SKM-1 treated with dmso at 0.1 percent for 144 hours (cell line): Measurements from ENCODE around the gene PHF24.
"Not testable (repeated sequence)": the region's sequence is repeated elsewhere in the genome, so short reads cannot be mapped to it uniquely, and the experiment has no call there.

ENCODE experiments used
- DNase-seq: peaks from one replicate; lab custom pipeline; 2025; ENCODE audit not compliant: unreplicated experiment; lab: John Stamatoyannopoulos, UW

Gene PHF24

DNA sequence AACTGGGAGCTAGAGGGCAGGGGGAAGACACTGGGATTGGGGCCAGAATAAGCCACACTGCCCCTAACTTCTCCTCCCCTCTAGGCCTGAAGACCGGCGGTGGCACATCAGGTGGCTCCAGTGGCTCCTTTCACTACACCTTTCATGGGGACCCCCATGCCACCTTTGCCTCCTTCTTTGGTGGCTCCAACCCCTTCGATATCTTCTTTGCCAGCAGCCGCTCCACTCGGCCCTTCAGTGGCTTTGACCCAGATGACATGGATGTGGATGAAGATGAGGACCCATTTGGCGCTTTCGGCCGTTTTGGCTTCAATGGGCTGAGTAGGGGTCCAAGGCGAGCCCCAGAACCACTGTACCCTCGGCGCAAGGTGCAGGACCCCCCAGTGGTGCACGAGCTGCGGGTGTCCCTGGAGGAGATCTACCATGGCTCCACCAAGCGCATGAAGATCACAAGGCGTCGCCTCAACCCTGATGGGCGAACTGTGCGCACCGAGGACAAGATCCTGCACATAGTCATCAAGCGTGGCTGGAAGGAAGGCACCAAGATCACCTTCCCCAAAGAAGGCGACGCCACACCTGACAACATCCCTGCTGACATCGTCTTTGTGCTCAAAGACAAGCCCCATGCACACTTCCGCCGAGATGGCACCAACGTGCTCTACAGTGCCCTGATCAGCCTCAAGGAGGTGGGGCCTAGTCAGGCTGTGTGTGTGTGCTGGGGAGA lies 38.3 kb downstream of the PHF24 start:
- DNase-seq: no peak

DNA sequence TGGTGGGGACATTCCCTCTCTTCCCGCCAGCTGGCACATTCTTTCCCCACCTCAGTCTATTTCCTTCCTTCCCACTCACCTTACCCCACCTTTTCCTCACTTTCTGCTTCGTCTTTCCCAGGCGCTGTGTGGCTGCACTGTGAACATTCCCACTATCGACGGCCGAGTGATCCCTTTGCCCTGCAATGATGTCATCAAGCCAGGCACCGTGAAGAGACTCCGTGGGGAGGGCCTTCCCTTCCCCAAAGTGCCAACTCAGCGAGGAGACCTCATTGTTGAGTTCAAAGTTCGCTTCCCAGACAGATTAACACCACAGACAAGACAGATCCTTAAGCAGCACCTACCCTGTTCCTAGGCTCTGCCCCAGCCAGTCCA lies 38.8 kb downstream of the PHF24 start:
- no peak for DNase-seq

DNA sequence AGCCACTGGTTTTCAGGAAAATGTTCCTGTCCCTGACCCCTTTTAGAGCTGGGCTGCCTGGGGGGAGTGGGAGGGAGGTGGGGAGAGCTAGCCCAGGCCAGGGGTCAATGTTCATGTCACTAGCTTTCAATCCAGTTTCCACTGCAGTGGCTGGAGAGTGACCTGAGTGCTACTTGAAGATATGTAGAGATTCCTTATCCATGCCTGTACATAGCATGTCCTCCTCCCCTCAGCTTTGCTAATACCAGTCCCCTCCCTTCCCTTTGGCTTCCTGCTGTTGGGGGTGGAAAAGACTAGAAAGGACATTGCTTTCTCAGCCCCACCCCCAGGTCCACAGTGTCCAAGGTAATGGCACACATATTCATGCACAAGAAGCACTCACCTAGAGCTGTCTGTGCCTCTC lies 39.3 kb downstream of the PHF24 start:
- DNase-seq: no peak

DNA sequence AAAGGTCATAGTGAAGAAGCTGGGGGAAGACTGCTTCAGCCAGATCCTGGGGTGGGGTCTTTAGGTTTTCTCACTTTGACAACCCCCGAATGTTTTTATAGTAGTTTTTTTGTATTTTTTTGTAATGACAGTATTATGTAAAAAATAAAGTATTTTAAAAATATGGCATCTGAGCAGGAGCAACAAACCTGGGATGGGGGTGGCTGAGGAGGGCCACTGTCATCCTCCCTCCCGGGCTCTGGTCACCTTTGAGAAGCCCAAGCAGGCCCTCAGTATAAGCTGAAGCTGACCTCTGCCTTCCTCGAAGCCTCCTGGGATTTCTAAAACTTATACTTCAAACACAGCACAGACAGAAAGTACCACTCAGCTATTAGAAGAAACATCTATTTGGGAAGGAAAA lies 40.2 kb downstream of the PHF24 start:
- DNase-seq: no peak

DNA sequence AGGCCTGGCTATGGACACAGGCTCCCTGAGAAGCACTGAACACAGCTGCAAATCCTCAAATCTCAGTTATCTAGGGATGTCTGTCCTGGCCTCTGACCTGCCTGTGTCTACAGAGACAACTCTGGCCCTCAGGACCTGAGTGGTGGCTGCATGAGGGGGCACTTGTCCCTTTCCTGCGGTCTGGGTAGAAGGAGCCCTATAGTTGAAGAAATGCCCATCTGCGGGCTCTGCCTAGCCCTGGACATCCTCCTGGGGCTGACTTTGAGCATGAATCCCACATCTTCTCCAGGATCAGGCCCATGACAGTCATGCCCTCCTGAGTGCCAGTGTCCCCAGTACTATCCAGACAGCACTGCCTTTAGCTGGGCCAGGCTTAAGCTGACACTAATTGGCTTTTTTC lies 41.5 kb downstream of the PHF24 start:
- no peak for DNase-seq

DNA sequence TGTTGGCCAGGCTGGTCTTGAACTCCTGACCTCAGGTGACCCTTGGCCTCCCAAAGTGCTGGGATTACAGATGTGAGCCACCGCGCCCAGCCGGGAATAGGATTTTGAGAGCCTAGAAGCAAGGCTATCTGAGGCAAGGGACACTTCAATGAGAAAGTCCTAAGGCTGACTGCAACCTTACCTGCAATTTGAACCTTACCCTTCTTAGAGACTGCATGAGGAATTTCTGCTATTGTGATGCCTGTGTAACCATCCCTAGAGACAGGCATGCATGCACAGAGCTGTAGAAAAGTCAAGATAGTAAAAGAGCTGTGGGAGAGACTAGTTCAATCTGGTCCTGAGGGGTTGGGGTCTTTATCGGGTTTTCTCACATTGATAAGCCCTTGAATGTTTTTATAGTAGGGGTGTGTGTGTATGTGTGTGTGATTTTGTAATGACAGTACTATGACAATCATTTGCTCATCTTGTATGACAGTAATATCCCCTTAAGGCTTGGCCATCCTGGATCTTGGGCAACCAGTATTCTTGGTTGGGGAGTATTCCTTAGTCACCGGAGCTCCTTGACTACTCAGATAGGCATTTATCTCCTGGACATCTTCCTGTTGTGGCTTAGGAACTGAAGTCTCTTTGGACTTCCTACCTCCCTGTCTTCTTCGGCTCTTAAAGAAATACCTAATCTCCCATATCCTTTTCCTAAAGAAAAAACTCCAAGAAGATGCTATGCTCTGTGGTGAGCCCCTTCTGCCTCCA lies 42.6 kb downstream of the PHF24 start:
- DNase-seq: no peak

DNA sequence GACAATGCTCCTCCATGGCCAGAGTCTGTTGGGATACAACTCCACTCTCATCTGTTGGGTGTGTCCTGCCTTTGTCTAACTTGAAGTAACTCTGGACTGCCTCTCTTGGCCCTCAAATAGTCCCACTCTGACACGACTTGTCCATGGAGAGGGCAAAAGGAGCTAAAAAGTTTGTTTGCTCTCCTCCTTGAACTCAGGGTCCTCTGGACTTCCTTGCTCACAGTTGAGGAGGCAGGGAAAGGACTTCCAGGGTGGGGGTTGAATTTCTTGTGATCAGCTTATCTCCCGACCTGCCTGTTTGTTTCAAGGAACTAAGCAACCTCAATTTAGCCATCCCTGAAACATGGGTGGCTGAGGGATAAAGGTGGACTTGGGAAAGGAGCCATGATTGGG lies 43.2 kb downstream of the PHF24 start:
- no peak for DNase-seq

DNA sequence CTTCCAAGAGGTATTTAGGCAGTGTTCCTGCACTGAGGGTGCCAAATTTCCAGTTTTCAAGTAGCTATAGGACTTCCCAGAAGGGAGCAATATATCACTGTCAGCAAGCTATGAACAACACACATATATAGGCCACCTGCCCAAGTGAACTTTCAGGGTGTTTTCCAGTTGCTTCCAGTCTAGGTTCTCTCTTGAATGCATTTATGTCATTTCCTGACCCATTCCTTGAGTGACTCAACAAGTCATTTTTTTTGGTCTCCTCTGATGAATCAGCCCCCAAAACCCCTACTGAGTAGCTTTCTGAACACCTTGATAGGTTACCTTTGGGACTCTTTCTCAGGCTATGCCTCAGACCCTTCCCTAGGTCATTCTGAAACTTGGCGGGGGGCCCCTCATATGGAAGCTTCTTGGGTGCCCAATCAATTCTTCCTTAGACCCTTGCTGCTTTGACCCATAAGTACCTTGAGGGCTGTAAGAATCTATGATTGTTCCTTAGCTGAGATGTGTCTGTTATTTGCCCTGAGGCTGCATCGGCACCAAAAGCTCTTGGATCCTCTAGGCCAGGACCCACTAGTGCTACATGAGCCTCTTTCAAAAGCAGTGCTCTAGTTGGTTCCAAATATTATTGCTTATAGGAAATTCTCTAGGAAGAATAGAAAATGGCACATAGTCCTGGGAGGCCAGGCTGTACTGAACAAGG lies 43.9 kb downstream of the PHF24 start:
- no peak for DNase-seq

DNA sequence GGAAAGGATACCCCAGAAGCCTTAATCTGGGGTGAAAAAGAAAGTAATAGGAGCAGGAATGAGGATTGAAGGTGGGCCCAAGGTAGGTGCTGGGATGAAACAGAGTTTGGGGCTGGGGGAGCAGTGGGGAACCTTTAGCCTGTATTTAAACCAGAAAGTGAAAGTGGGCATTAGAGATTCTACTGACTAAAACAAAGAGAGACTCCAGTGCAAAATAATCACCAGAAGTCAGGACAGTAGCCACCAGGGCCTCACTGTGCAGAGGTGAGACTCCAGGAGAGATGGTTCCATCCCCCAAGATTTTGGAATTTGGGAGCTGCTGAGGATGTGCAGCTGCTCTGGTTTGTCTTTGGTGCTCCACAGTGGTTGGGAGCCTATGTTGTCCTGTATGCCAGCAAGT lies 44.5 kb downstream of the PHF24 start:
- no peak for DNase-seq

DNA sequence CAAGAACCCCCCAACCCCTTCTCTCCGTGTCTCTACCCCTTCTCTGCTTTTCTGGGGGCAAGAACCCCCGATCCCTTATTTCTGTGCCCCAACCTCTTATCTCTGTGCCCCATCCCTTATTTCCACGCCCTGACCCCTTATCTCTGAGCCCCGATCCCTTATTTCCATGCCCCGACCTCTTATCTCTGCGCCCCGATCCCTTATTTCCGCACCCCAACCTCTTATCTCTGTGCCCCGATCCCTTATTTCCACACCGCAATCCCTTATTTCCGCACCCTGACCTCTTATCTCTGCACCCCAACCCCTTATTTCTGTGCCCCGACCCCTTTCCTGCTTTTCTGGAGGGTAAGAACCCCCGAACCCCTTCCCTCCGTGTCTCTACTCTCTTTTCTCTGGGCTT lies 46.2 kb downstream of the PHF24 start:
- not testable (repeated sequence) for DNase-seq

DNA sequence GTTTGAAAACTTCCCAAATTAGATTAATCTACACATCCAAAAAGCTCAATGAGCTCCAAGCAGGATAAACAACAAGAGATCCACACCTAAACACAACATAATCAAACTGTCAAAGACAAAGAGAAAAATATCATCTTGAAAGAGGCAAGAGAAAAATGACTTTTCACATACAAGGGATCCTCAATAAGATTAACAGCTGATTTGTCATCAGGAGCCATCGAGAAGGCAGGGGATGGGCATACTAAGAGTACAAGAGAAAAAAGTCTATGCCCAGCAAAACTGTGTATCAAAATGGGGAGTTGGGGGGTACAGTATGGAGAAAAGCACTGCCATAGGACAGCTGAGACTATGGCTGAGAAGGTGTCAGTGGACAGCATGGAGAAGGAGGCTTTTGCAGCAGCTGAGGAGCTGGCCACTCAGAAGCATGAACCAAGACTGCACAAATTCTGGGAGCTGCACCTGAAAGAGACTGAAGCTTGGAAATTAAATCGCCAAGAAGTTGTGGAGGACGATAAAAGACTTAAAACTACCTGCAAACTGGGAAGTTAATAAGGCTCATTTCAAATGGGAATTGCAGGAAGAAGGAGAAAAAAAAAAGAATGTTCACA lies 52.4 kb downstream of the PHF24 start:
- no peak for DNase-seq

DNA sequence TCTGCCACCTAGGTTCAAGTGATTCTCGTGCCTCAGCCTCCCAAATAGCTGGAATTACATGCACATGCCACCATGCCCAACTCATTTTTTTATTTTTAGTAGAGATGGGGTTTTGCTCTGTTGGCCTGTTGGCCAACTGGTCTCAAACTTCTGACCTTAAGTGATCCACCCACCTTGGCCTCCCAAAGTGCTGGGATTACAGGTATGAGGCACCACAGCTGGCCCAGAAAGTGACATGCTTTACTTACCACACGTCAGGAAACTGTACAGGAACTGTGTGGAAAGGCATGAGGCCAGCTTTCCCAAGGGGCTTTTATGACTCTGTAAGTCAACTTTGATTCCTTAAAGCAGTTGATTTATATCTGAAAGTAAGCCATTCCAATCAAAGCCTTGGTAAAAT lies 56.4 kb downstream of the PHF24 start:
- no peak for DNase-seq

DNA sequence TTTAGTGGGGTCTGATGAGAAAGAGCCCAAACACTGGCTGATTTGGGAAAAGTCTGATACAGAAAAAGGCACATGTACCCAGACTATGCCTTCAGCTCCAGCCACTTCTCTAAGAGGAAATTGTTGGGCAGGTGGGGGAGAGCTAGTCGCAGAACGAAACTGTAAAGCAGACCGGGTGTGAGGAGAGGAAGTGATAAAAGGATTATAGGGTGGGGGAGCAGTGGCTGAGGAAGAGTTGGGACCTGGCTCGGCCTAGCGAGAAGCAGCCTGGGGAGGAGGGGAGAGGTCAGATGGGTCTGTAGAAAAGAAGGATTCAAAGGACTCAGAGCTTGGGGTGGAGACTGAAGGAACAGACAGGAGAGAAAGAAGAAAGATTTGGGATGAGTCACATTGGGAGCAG lies 65.4 kb downstream of the PHF24 start:
- DNase-seq: peak; percentile 63

DNA sequence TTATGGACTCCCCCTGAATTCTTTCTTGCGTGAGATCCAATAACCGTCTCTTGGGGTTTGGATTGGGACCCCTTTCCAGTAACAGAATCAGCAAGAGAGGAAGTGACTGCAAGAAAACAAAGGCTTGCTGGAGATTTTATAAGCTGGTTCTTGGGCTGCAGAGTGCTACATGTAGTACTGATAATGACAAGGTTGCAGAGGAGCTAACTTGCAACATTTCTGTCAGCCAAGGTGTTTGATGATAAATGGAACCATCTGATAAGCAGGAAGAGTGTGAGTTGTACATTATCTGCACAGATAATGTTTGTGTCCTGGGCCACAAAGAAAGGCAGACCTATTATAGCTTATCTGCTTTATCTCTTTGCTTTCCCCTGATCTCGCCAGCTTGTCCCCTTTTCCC lies 68.6 kb downstream of the PHF24 start:
- no peak for DNase-seq

DNA sequence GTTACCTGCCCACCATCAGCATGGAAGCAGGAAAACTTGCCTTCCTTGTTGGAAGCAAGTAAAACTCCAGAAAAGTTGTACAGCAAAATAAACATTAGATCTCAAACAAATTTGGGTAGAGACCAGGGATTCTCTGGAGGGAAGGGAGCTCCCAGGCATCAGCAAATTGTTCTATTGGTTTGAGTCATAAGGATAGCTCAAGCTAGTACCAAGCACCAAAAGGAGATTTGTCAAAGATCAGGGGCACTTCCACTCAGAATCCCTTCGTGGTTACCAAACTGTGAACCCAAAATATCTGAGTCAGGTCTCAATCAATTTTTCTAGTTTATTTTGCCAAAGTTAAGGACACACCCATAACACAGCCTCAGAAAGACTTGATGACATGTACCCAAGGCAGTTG lies 69.3 kb downstream of the PHF24 start:
- no peak for DNase-seq

DNA sequence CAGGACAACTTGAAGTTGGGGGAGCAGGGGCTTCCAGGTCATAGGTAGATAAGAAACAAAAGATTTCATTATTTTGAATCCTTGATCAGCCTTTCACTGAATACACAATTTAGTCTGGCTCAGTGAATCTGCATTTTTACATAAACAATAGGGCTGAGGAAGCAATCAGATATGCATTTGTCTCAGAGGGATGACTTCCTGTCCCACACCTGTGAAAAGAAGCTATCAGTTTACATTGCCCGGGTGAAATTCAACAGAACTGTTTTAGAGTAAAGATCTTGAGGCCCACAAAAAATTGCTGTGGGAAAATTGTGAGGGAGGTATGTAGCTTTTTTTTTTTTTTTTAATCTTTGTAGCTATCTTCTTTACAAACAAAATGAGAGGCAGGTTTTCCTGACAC lies 69.8 kb downstream of the PHF24 start:
- DNase-seq: no peak

DNA sequence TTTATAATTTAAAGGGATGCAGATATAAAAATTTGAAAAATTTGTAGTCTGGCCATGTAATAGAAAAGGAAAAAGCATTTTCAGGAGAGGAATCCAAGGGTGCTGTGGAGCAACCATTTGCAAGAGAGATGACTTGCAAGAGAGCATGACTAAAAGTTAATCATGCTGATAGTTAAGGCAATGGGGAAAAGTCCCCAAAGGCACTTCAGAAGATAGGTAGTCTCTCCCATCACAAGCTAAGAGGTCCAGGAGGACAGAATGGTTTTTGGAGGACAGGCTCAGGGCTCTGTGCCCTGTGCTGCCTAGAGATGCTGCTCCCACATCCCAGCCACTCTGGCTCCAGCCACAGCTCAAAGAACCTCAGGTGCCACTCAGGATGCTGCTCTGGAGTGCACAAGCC lies 70.3 kb downstream of the PHF24 start:
- DNase-seq: no peak

DNA sequence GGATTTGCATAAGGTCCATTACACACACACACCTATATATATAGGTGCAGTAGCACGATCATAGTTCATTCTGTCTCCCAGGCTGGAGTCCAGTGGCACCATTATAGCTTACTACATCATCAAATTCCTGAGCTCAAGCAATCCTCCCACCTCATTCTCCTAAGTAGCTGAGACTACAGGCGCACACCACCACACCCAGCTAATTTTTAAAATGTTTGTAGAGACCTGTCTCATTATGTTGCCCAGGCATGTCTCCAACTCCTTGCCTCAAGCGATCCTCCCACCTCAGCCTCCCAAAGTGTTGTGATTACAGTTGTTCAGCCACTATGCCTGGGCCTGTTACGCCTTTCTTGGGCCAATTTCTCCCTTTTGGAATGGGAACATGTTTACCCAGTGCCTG lies 71.2 kb downstream of the PHF24 start:
- no peak for DNase-seq

DNA sequence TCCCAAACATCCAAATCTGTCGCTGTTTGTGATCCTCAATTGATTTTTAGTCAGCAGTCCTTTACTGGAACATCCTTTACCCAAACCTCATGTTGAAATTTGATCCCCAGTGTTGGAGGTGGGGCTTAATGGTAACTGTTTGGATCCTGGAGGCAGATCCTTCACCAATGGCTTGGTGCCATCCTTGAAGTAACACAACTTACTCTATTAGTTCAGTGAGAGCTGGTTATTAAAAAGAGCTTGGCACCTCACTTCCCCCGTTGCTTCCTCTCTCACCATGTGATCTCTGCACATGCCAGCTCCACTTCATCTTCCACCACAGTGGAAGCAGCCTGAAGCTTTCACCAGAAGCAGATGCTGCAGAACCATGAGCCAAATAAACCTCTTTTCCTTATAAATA lies 71.8 kb downstream of the PHF24 start:
- no peak for DNase-seq
